ENCODE results near the gene RNF224.
A peak's percentile ranks its signal among the peaks of the same experiment; 100 is the strongest.

Gene RNF224

DNA sequence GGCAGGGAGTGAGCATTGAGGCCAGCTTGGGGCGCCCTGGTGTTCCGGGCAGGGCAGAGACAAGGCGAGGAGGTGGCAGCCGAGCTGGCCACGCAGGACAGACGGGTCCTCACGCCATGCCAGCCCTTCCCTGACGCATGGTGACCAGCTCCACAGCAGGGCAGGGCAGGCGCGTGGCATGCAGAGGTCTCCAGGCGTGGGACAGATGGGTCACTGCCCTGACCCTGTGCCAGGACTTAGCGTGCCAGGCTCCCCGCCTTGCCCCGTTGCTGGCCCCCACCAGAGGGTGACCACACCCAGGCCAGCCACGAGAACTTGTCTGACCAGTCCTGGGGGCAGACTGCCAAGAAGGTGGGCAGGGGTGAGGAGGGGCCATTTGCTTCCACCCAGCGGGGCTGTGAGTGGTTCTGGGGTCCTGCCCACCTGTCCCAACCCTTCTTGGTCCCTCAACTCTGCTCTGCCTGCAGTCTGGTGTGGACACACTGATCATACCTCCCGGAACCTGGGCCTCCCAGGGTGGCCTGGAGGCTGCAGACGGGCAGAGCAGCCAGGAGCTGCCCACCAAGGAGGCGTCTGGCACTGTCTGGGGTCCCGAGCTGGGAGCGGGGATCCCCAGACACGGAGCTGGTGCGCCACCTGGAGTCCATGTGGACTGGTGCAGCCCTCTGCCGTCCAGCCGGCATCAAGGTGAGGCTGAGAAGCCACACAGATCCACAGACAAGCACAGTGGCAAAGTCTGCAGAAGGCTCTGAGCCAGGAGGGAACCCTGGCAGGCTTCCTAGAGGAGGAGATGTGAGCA is at the start of gene RNF224:
Gene RNF224, plus strand, starts transcription at position 449 of the 799 bp plus-strand sequence. CDS start 834 bp downstream, outside the sequence.
- peak; percentile 30 to 33 for ATAC-seq

- no peak for ATAC-seq
These were observed 48.9 kb upstream of the RNF224 start for GRCh38 chr9:137178201-137178938.

DNA sequence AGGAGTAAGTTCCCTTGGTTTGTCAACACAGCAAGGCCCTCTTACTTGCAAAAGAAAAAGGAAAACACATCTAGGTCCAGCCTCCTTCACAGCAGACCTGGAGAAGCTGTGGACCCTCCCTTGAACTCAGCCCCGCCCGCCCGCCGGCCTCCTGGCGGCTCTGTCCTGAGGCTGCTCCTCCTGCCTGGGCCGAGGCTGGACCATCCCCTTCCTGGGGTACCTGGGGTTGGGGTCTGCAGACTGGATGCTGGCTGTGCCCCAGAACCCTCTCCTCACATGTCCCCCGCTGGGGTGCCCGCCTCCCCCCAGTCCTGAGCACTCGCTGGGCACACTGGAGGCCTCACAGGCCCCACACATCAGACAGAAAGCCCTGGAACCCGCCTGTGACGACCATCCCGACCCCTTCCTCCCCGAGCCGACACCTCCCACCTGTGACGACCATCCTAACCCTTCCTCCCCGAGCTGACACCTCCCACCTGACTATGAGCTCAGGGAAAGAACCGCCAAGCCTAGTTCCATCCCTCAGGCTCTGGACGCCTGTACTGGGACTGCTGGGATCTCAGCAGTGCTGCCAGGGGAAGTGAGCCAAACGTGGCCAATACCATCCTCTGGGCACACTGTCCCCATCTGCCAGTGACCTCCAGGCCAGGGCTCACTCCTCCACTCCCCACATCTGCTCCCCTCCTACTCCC is 48.2 kb upstream of the RNF224 start:
- ATAC-seq: no peak

- no peak for ATAC-seq
These were observed 47.5 kb upstream of the RNF224 start for GRCh38 chr9:137179761-137180160.

- no peak for ATAC-seq
These were observed 46.8 kb upstream of the RNF224 start for GRCh38 chr9:137180491-137180890.

DNA sequence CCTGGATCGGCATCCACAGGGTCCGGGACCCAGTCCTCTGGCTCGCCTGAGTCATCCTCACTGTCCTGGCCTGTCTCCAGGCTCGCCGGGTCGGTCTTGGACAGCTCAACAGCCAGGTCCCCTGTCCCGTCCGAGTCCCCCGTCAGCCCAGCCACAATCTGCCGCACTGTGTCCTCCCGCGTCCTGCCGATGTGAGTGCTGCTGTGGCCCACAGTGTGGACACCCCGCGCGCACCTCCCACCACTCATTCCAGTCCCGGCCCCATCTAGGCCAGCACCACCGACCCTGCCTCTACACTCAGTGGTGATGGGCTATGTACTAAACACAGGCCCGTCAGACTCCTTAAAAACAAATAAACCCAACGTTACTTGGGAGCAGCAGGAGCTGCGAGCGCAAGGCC is 45.6 kb upstream of the RNF224 start:
- no peak for ATAC-seq

DNA sequence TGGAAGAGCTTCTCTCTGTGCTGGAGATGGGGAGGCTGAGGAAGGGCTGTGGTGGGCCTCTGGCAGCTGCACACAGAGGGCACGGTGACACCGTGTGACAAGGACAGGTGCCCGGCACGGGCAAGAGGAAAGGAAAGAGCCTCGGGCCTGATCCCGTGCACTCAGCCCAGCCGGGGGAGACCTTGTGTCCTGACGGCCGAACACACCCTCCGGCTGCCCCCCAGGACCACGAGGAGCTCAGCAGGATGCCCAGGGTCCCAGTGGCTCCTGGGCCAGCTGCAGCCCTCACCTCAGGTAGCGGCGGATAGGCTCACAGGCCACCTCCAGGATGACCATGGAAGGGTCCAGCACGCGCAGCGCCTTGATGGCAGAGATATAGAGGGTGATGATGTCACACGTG is 44.5 kb upstream of the RNF224 start:
- ATAC-seq: no peak

DNA sequence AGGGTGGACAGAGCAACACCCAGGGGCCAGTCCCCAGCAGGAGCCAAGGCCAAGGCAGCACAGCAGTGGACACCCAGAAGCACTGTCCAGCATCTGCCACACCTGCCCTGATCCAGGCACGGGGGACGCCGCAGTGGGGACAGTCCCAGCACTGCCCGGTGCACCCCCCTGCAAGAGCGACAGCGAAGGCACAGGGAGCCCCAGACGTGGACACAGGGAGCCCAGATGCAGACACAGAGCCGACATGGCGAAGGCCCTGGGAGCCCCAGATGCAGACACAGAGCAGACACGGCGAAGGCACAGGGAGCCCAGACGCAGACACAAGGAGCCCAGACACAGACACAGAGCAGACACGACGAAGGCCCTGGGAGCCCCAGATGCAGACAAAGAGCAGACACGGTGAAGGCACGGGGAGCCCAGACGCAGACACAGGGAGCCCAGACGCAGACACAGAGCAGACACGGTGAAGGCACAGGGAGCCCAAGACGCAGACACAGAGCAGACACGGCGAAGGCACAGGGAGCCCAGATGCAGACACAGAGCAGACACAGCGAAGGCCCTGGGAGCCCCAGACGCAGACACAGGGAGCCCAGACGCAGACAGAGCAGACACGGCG is 43.2 kb upstream of the RNF224 start:
- ATAC-seq: no peak

DNA sequence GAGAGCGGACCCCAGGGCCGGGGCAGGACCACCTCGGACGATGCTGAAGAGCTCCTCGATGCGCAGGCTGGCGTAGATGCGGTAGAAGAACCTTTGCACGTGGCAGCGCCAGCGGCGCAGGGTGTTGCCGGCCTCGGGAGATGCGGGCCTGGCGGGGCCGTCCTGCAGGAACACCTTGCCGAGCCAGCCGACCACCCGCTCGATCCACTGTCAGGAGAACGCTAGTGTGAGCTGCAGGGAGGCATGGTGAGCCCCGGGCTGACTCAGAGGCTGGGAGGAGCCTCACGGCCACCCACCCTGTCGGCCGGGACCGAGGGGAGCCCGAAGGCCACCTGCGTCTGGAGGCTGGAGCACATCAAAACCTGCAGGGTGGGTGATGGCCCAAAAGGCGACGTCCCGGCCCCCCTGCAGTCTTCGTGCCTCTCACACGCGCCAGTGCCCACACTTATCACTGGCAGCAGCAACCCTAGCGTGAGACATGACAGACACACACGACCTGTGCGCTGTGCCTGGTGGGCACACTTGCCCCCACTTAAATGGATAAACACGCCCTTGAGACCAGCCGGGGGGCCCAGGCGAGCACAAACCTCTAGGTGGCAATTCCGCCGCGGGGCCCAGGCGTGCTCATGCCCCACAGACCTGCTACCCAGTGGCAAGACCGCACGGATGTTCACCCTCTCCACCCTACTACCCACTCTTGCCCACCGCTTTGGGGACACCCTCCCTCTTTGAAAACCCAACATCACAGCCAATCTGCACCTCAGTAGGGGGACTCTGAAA is 42.2 kb upstream of the RNF224 start:
- no peak for ATAC-seq

DNA sequence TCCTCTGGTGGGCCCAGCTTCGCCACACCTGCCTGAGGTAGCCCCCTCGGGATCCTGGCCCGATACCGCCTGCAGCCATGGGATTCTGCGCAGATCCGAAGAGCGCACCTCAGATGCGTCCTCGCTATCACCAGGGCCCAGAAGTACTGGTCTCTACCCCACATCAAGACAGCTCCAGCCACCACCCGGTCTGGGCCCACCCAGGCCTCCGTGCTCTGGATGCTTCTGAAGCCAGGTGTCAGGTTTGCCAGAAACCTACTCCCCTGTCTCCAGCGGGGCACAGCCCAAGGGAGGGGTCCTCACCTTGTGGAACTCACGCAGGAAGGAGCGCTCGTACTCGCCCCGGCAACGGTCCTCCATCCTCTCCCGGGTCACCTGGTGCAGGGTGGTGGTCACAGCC is 41.4 kb upstream of the RNF224 start:
- ATAC-seq: no peak

GRCh38 chr9:137186385-137186784 is 40.9 kb upstream of the RNF224 start:
- no peak for ATAC-seq

DNA sequence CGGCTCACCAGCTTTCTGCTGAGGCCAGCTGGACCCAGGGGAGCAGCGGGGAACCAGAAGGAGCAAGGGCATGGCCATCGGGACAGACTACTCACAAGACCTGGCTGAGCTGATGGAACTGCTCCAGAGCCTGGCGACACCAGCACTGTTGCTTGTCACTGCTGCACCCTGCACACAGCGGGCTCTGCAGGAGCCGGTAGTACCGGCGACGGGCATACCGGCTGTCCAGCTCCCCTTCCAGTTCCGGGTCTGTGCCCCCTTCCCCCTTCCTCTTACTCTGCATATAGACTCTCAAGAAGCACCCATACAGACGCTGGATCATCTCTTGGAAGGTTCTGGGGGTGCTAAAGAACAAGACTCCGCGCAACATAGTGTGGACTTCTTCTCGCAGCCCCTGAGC is 39.9 kb upstream of the RNF224 start:
- ATAC-seq: no peak

DNA sequence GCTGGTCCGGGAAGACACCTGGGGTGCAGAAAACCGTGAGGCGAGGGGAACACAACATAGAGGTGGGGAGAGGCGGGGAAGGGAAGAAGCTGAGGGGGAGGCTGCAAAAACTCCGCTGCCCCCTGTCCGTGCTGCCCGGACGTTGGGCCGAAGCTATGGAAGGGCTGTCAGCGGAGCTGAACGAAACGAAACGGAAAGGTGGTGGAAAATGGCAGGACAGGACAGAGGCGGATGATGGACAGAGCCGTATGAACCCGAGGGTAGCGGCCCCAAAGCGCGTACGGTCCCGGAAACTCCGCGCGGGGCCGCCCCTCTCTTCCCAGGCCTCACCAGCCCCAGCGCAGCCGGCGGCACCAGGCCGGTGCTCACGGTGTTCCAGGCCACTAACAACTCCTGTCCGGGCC is 39.2 kb upstream of the RNF224 start:
- ATAC-seq: peak; percentile 1

DNA sequence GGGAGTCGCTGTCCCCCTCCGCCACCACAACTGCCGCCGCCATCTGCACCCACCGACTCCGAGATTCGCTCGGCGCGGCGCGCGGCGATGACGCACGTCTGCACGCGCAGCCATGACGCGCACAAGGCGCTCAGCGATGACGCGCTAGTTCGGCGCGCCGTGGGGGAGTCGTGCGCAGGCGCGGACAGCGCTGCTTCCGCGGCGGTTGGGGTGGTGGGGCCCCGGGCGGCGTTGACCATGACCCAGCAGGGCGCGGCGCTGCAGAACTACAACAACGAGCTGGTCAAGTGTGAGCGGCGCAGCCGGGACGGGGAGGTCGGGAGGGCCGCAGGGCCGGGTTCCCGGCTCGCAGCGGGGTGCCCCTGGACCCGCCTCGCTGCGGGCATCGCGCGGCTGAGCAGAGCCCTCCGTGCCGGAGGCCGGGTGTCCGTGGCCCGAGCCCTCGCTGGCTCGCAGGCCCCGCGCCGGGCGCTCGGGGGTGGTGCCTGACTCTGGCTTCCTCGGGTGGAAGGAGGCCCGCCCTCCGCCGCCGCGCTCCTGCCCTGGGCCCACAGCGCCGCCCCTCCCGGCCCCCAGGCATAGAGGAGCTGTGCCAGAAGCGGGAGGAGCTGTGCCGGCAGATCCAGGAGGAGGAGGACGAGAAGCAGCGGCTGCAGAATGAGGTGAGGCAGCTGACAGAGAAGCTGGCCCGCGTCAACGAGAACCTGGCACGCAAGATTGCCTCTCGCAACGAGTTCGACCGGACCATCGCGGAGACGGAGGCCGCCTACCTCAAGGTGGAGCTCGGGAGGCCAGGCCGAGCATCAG is 38.6 kb upstream of the RNF224 start, which contains the start of the genes ANAPC2 and SSNA1:
Gene ANAPC2, minus strand, starts transcription at position 71 of the 807 bp plus-strand sequence. Its CDS starts 28 bp downstream, at position 43.
Gene SSNA1, plus strand, starts transcription at position 187 of the 807 bp plus-strand sequence. Its CDS starts 51 bp downstream, at position 238.
- peak; percentile 79 to 81 for ATAC-seq

DNA sequence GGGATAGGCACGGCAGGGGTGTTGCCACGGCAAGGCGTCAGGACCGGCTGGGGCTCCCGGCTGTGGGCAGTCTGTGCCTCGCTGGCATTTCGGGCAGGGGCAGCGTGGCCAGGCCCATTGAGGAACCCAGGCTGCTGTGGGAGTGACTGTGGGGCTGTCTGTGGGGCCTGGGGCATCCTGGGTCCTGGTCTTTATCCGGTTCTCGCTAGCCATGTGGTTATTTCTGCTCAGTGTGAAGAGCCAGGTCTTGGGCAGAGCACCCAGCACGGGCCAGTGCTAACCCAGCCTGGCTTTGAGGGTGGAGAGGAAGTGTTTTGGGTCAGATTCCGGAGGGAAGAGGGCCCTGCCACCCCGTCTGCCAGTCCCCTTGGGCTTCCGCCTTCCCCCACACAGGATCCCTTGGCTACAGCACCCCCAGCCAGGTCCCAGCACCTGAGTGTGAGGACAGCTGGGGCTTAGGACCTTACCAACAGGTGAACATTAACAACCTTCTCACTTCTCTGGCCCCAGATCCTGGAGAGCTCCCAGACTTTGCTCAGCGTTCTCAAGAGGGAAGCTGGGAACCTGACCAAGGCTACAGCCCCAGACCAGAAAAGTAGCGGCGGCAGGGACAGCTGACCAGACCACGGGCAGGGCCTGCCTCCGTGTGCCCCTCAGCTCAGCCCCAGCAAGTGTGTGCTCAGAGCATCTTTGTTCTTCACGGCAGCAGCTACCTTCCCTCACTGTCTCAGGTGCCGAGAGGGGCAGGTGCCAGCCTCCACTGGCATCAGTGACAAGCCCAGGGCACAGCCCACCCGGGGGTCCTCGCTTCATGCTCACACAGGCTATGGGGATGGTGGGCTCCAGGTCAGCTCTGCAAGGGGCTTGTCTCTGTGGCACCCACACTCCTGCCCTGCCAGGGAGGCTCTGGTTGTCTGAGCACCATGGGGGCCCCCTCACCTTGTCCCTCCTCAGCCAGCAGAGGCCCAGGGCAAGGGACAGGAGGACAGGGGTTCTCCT is 37.7 kb upstream of the RNF224 start:
- no peak for ATAC-seq

- no peak for ATAC-seq
These were observed 36.9 kb upstream of the RNF224 start for GRCh38 chr9:137190315-137190856.

GRCh38 chr9:137191245-137191644 is 36.1 kb upstream of the RNF224 start:
- ATAC-seq: no peak

- no peak for ATAC-seq
These were observed 35.4 kb upstream of the RNF224 start for GRCh38 chr9:137191691-137192447.

GRCh38 chr9:137192448-137192780 is 34.9 kb upstream of the RNF224 start:
- ATAC-seq: no peak

Data from activated CD4-positive, CD25-positive, alpha-beta regulatory T cell treated with anti-CD3 and anti-CD28 coated beads, Interleukin-2, amount 50 U/mL, for 24 hours (primary cell).